Measurements from ENCODE around the gene RNF169.

- TF ChIP-seq CTCF (IDR thresholded peaks at IDR 0.05) (no peak), POLR2A (IDR thresholded peaks at IDR 0.05) (no peak), EP300 (IDR thresholded peaks at IDR 0.05) (no peak)
Measured at GRCh38 chr11:74769055-74769707, 20.5 kb downstream of the RNF169 start.
